Mesendoderm (in vitro differentiated cells): ENCODE data around the gene COL4A2.

Experiments used
- DNase-seq: peaks from one replicate; pipeline ENCODE4 v3.0.0; 2013
- H2AK5ac ChIP-seq: 2 replicates; pipeline ENCODE4 v1.6.1; 2013; ENCODE audit warnings: low read length, inconsistent platforms
- H2BK120ac ChIP-seq: 2 replicates; pipeline ENCODE4 v1.6.1; 2013; ENCODE audit warnings: low read depth, mild to moderate bottlenecking, low read length, moderate library complexity, mixed read lengths
- H2BK15ac ChIP-seq: replicated peaks from 2 replicates; pipeline ENCODE4 v1.6.1; 2013; ENCODE audit warnings: low read depth, mild to moderate bottlenecking, moderate library complexity
- H2BK5ac ChIP-seq: 2 replicates; pipeline ENCODE4 v1.6.1; 2013; ENCODE audit warnings: low read length, inconsistent platforms
- H3K18ac ChIP-seq: 2 replicates; pipeline ENCODE4 v1.6.1; 2013; ENCODE audit warnings: mild to moderate bottlenecking, low read length, mixed read lengths
- H3K23ac ChIP-seq: one replicate; pipeline ENCODE4 v1.6.1; 2013; ENCODE audit warnings: low read length
- H3K27ac ChIP-seq: 2 replicates; pipeline ENCODE4 v1.5.1; 2013; ENCODE audit warnings: low read depth, mild to moderate bottlenecking, inconsistent platforms, low read length, moderate library complexity
- H3K27me3 ChIP-seq: 2 replicates; pipeline ENCODE4 v1.6.1; 2013; ENCODE audit warnings: low read length, control low read depth, mild to moderate bottlenecking, inconsistent platforms; ENCODE audit not compliant: insufficient read depth, poor library complexity
- H3K36me3 ChIP-seq: 2 replicates; pipeline ENCODE4 v1.6.1; 2013; ENCODE audit warnings: low read length, inconsistent platforms; ENCODE audit not compliant: control insufficient read depth, insufficient read depth
- H3K4ac ChIP-seq: one replicate; pipeline ENCODE4 v1.6.1; 2013; ENCODE audit warnings: low read depth, mild to moderate bottlenecking, low read length, moderate library complexity
- H3K4me1 ChIP-seq: 2 replicates; pipeline ENCODE4 v1.6.1; 2013; ENCODE audit warnings: low read depth, low read length, inconsistent platforms; ENCODE audit not compliant: control insufficient read depth
- H3K4me2 ChIP-seq: 2 replicates; pipeline ENCODE4 v1.6.1; 2013; ENCODE audit warnings: low read length
- H3K4me3 ChIP-seq: 2 replicates; pipeline ENCODE4 v1.5.1; 2013; ENCODE audit warnings: mild to moderate bottlenecking, low read length
- H3K56ac ChIP-seq: one replicate; pipeline ENCODE4 v1.6.1; 2013; ENCODE audit warnings: low read length
- H3K79me1 ChIP-seq: 2 replicates; pipeline ENCODE4 v1.6.1; 2013; ENCODE audit warnings: low read length, inconsistent platforms
- H3K79me2 ChIP-seq: 2 replicates; pipeline ENCODE4 v1.6.1; 2013; ENCODE audit warnings: mild to moderate bottlenecking, low read length; ENCODE audit not compliant: control insufficient read depth, insufficient read depth
- H3K9ac ChIP-seq: 2 replicates; pipeline ENCODE4 v1.6.1; 2013; ENCODE audit warnings: low read length, inconsistent platforms
- H4K5ac ChIP-seq: one replicate; pipeline ENCODE4 v1.6.1; 2013; ENCODE audit warnings: low read length
- H4K8ac ChIP-seq: one replicate; pipeline ENCODE4 v1.6.1; 2013; ENCODE audit warnings: low read depth, mild to moderate bottlenecking, control low read depth, low read length, moderate library complexity
- WGBS: extraction: QIAGEN DNeasy Blood & Tissue Kit; methylation state at CpG from one replicate; pipeline ENCODE4 v1.1.7; 2013; ENCODE audit warnings: low lambda C conversion rate, missing lambda C conversion rate; ENCODE audit not compliant: insufficient coverage; ENCODE audit errors: extremely low coverage; 5-methylcytosine and 5-hydroxymethylcytosine counted together

COL4A2 gene

GRCh38 chr13:110316196-110316595, 9.1 kb downstream of the COL4A2 start:
- H3K27me3 ChIP-seq, result no peaks in the 10 kb centered on the region
- H2BK5ac ChIP-seq, result no peak overlapping the region
- no peak overlapping the region for H3K4me2 ChIP-seq
- no peak overlapping the region for H3K27ac ChIP-seq
- no peaks in the 10 kb centered on the region for H3K79me2 ChIP-seq
- no peak overlapping the region for H3K4me3 ChIP-seq
- H3K23ac ChIP-seq, result no peak overlapping the region
- peaks cover 1% of the 10 kb centered on the region for H3K36me3 ChIP-seq
- no peak overlapping the region for H2BK15ac ChIP-seq
- no peak overlapping the region for H3K9ac ChIP-seq
- no peak overlapping the region for H2AK5ac ChIP-seq
- no peak overlapping the region for H4K8ac ChIP-seq
- H3K56ac ChIP-seq, result no peak overlapping the region
- no peak overlapping the region for H3K18ac ChIP-seq
- H3K4me1 ChIP-seq, result peaks cover 11% of the 10 kb centered on the region
- DNase-seq, result no peak
- H2BK120ac ChIP-seq, result no peak overlapping the region
- no CpG with 5 or more reads among the region's 10 CpGs for WGBS
- H3K79me1 ChIP-seq, result peaks cover 15% of the 10 kb centered on the region
- no peak overlapping the region for H3K4ac ChIP-seq
- H4K5ac ChIP-seq, result no peak overlapping the region

GRCh38 chr13:110317093-110317492, 10.0 kb downstream of the COL4A2 start:
- H3K4me1 ChIP-seq, result peaks cover 11% of the 10 kb centered on the region
- no peaks in the 10 kb centered on the region for H3K27me3 ChIP-seq
- H2BK120ac ChIP-seq, result no peak overlapping the region
- H2BK5ac ChIP-seq, result no peak overlapping the region
- H3K79me1 ChIP-seq, result peaks cover 17% of the 10 kb centered on the region
- no peak overlapping the region for H2AK5ac ChIP-seq
- H3K79me2 ChIP-seq, result no peaks in the 10 kb centered on the region
- no peak overlapping the region for H3K23ac ChIP-seq
- no peak for DNase-seq
- H3K4ac ChIP-seq, result no peak overlapping the region
- H3K9ac ChIP-seq, result no peak overlapping the region
- no peak overlapping the region for H4K5ac ChIP-seq
- H4K8ac ChIP-seq, result no peak overlapping the region
- peaks cover 1% of the 10 kb centered on the region for H3K36me3 ChIP-seq
- H2BK15ac ChIP-seq, result no peak overlapping the region
- no peak overlapping the region for H3K18ac ChIP-seq
- H3K4me2 ChIP-seq, result no peak overlapping the region
- H3K4me3 ChIP-seq, result no peak overlapping the region
- no peak overlapping the region for H3K56ac ChIP-seq
- no peak overlapping the region for H3K27ac ChIP-seq
- no CpG with 5 or more reads among the region's 5 CpGs for WGBS

GRCh38 chr13:110317496-110318195, 10.6 kb downstream of the COL4A2 start:
- H4K5ac ChIP-seq, result no peak overlapping the region
- no peaks in the 10 kb centered on the region for H3K79me2 ChIP-seq
- no peak overlapping the region for H3K4me2 ChIP-seq
- H2BK15ac ChIP-seq, result no peak overlapping the region
- no peak overlapping the region for H3K9ac ChIP-seq
- no peak overlapping the region for H3K18ac ChIP-seq
- no peak overlapping the region for H4K8ac ChIP-seq
- H3K23ac ChIP-seq, result no peak overlapping the region
- no peak overlapping the region for H3K4ac ChIP-seq
- peaks cover 1% of the 10 kb centered on the region for H3K36me3 ChIP-seq
- no peak overlapping the region for H2BK120ac ChIP-seq
- no peak overlapping the region for H2AK5ac ChIP-seq
- no peak overlapping the region for H3K27ac ChIP-seq
- peaks cover 15% of the 10 kb centered on the region for H3K79me1 ChIP-seq
- H3K4me3 ChIP-seq, result no peak overlapping the region
- no CpG with 5 or more reads among the region's 13 CpGs for WGBS
- H3K4me1 ChIP-seq, result peaks cover 11% of the 10 kb centered on the region
- no peak for DNase-seq
- no peaks in the 10 kb centered on the region for H3K27me3 ChIP-seq
- H3K56ac ChIP-seq, result no peak overlapping the region
- H2BK5ac ChIP-seq, result no peak overlapping the region

- Histone ChIP-seq H3K79me2 (no peaks in the 10 kb centered on the region), H3K4me1 (peaks cover 11% of the 10 kb centered on the region), H3K9ac (no peak overlapping the region), H4K8ac (no peak overlapping the region), H2BK120ac (no peak overlapping the region), H3K4me3 (no peak overlapping the region), H3K36me3 (peaks cover 1% of the 10 kb centered on the region), H4K5ac (no peak overlapping the region), H2BK15ac (no peak overlapping the region), H3K4me2 (no peak overlapping the region), H2BK5ac (no peak overlapping the region), H3K56ac (no peak overlapping the region), H3K27me3 (no peaks in the 10 kb centered on the region), H3K23ac (no peak overlapping the region), H3K4ac (no peak overlapping the region), H3K18ac (no peak overlapping the region), H3K79me1 (peaks cover 17% of the 10 kb centered on the region), H2AK5ac (no peak overlapping the region), H3K27ac (no peak overlapping the region)
- no CpG with 5 or more reads among the region's 7 CpGs for WGBS
- DNase-seq, result no peak
Observed at GRCh38 chr13:110318920-110319319, 11.8 kb downstream of the COL4A2 start.

- no peak overlapping the region for H4K8ac ChIP-seq
- H3K4me2 ChIP-seq, result no peak overlapping the region
- H3K36me3 ChIP-seq, result peaks cover 1% of the 10 kb centered on the region
- H2BK15ac ChIP-seq, result no peak overlapping the region
- peak overlapping the region; percentile 51 for H3K56ac ChIP-seq
- H2BK120ac ChIP-seq, result no peak overlapping the region
- no peaks in the 10 kb centered on the region for H3K27me3 ChIP-seq
- H3K4me1 ChIP-seq, result peaks cover 11% of the 10 kb centered on the region
- no peak for DNase-seq
- H3K4me3 ChIP-seq, result no peak overlapping the region
- no peaks in the 10 kb centered on the region for H3K79me2 ChIP-seq
- no peak overlapping the region for H3K4ac ChIP-seq
- no peak overlapping the region for H3K23ac ChIP-seq
- no peak overlapping the region for H3K18ac ChIP-seq
- no peak overlapping the region for H4K5ac ChIP-seq
- H3K9ac ChIP-seq, result no peak overlapping the region
- WGBS, result no CpG with 5 or more reads among the region's 4 CpGs
- H2BK5ac ChIP-seq, result no peak overlapping the region
- H3K27ac ChIP-seq, result peak overlapping the region; percentile 46
- H3K79me1 ChIP-seq, result peaks cover 18% of the 10 kb centered on the region
- H2AK5ac ChIP-seq, result no peak overlapping the region
Observed at GRCh38 chr13:110319397-110319773, 12.3 kb downstream of the COL4A2 start.
